Uterus (tissue), 2 donors: ENCODE measurements around the gene TARBP2.

Experiments
- POLR2A ChIP-seq, 2 donors: fragments of 450-650 bp; IDR thresholded peaks; one replicate each; pipeline ENCODE4 v1.6.1; 2016; ENCODE audit warnings: antibody characterized with exemption in 2 of 2, mild to moderate bottlenecking in 1 of 2, moderate library complexity in 1 of 2
- TF ChIP-seq, protein P1 (sequence below), 4 experiments: fragments of 200-600 bp in 2 of 4; fragments of 450-650 bp in 2 of 4; sonication (generic) in 2 of 4; IDR thresholded peaks; one replicate each; pipeline ENCODE4 v1.5.1; 2016 to 2019; ENCODE audit warnings: antibody characterized with exemption in 4 of 4, mild to moderate bottlenecking in 2 of 4, moderate library complexity in 1 of 4

DNA sequence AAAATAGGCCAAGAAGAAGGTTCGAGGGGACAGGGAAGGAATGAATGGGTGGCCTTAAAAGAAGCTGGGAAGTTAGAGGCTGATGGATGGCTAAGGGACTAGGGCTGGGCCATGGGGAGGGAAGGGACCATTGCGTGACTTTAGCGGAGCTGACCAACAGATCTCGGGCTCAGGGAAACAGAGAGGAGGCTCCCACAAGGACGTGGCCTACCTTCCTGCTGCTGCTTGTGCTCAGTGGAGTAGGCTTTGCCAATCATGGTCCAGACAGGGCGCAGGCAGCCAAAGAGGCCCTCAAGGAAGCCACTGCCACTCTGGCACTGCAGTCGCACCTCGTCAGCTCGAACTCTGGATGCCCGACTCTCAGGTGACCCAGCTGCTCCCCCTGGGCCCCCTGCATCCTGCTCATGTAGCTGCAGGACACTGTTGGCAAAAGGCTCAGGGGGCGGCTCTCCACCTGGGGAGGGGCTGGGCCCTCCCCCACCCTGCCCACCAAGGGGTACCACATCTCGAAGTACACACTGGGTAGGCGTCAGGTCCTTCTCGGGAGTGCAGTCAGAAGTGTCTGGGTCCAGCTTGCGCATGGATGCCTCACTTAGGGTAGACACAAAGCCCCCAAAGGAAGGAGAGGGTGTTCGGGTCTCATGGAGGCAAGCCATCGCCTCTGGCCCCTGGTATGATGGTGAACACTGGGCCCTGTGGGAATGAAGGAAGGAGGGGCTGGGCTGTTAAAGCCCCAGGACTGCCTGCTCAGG lies 14.2 kb upstream of the TARBP2 start:
- TF ChIP-seq, protein P1, sequence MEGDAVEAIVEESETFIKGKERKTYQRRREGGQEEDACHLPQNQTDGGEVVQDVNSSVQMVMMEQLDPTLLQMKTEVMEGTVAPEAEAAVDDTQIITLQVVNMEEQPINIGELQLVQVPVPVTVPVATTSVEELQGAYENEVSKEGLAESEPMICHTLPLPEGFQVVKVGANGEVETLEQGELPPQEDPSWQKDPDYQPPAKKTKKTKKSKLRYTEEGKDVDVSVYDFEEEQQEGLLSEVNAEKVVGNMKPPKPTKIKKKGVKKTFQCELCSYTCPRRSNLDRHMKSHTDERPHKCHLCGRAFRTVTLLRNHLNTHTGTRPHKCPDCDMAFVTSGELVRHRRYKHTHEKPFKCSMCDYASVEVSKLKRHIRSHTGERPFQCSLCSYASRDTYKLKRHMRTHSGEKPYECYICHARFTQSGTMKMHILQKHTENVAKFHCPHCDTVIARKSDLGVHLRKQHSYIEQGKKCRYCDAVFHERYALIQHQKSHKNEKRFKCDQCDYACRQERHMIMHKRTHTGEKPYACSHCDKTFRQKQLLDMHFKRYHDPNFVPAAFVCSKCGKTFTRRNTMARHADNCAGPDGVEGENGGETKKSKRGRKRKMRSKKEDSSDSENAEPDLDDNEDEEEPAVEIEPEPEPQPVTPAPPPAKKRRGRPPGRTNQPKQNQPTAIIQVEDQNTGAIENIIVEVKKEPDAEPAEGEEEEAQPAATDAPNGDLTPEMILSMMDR (IDR thresholded peaks at IDR 0.05) = no peak
- TF ChIP-seq POLR2A (IDR thresholded peaks at IDR 0.05) = no peak
